ENCODE data around the gene CDHR3. TPM values are rescaled to one million over a fixed set of nuclear protein-coding genes. Genes with fewer than 3 reads are reported as not detected.

The CDHR3 gene
- total and polyA plus RNA-seq, 2 of the 8 experiments (the other 6 are each of a cell fraction or from before 2014, with no cell fraction given), result 6.4 to 6.8 TPM

DNA sequence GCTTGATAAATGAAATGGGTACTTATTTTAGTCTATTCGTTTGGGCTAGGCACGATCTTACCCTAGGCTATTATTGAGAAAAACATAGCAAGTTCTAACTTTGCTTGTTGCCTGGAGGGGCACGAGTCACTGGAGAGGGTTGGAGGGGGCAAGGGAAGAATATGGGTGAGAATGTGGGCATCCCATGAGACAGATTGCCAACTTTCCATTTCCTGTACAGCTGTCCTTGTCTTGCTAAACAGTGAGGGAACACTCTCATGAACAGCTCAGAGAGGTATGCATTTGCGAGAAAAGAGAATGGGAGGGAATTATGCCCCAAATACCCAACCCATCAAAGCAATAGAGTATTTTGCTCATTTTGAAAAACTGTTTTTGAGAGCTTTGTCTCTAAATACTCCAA is 9.2 kb downstream of the CDHR3 start (continued):
- TF ChIP-seq CTCF (IDR thresholded peaks at IDR 0.05; ENCODE audit: control extremely low read depth in 1 of 3, insufficient read depth in 1 of 3, low read depth in 1 of 3, low read length in 3 of 3) (no peak), TAF1 (IDR thresholded peaks at IDR 0.05; ENCODE audit: low read depth, low read length) (no peak), BRCA1 (IDR thresholded peaks at IDR 0.05; ENCODE audit: low read depth, low read length) (no peak)
